ENCODE results near the gene GATC.
"Not testable (repeated sequence)": the region's sequence is repeated elsewhere in the genome, so short reads cannot be mapped to it uniquely, and the experiment has no call there.

GATC gene

DNA sequence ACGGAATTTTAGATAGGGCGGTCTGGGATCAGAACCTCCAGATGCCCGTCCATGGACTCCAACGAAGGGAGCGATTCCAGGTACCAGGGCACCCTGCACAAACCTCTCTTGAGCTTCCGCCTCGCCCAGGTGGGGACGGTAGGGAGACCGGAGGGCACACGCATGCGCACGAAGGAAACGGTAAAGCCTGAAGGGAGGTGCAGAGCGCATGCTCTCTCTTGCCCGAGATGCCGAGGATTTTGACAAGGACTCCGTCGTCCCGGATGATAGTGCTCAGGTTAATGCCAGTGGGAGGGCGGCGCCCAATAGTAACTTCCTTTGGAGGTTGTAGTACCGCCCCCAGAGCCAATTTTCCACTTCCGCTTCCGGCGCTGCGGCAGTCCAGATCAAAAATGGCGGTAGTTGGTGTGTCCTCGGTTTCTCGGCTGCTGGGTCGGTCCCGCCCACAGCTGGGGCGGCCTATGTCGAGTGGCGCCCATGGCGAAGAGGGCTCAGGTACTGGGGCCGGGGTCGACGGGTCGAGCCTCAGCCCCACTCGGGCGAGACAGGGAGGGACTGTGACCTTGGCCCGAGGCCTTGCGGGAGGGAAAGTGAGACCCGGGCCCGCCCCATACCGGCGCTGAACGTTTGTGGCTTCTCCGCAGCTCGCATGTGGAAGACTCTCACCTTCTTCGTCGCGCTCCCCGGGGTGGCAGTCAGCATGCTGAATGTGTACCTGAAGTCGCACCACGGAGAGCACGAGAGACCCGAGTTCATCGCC, 8.3 kb upstream of the GATC start, which contains the start of gene COX6A1:
TSS of gene COX6A1 (plus strand) at position 379 of the 760 bp plus-strand sequence. CDS start at position 393, 14 bp downstream.
- peak; percentile 96 for DNase-seq

GRCh38 chr12:120438495-120439198, 7.6 kb upstream of the GATC start:
- DNase-seq = no peak

DNA sequence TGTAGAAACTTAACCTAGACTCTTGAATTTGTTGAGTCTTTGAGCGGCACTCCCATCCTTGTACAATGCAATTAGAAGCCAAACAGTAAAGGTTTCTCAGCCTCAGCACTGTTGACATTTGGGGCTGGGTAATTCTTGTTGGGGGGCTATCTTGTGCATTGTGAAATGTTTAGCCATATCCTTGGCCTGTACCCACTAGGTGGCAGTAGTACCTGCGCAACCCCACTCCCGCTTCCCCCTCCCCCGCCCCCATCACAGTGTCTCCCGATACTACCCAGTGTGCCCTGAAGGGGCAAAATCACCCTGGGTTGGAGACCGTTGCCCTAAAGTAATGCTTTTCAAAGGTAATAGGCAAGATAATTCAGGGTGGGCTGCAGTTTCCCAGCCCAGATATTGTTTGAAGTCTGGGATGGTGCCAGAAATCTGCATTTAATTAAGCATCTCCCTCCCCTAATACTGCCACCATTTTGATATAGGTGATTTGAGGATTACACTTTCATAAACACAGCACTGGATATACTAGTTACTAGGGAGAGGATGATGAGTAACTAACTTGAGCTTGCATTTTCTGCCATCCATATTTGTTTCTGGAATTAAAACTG, 6.5 kb upstream of the GATC start:
- peak; percentile 24 for DNase-seq

DNA sequence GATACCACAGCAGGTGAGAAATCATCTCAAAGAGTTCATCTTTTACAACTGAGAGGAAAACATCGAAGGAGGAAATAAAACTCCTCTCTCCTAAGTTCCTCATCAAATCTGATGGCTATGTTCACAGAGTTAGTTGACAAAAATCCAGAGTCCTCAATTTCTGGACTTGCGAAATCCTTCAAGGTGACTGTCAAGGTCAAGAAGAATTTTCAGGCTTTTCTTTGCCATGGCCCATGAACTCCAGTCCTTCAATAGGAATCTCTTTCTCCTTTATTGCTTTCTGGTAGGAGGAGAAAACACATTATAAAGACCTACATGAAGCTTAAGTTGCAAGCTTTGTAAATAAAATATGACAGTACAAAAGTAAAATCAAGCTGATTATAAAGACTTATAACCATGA, 1.6 kb upstream of the GATC start:
- DNase-seq = no peak

- not testable (repeated sequence) for DNase-seq
Observed at GRCh38 chr12:120446844-120447178, 567 bp downstream of the GATC start.

DNA sequence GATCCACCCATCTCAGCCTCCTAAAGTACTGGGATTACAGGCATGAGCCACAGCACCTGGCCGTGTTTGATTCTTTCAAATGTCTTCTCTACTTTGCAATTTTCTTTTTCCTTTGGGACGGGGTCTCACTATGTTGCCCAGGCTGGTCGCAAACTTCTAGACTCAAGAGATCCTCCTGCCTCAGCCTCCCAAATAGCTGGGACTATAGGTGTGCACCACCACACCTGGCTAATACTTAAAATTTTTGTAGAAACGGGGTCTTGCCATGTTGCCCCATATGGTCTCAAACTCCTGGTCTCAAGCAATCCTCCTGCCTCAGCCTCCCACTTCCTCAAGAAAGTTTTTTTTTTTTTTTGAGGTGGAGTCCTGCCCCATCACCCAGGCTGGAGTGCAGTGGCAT, 1.7 kb downstream of the GATC start:
- DNase-seq = no peak

GRCh38 chr12:120452524-120452923, 6.3 kb downstream of the GATC start:
- not testable (repeated sequence) for DNase-seq

- no peak for DNase-seq
Observed at GRCh38 chr12:120453060-120453750, 7.0 kb downstream of the GATC start.

DNA sequence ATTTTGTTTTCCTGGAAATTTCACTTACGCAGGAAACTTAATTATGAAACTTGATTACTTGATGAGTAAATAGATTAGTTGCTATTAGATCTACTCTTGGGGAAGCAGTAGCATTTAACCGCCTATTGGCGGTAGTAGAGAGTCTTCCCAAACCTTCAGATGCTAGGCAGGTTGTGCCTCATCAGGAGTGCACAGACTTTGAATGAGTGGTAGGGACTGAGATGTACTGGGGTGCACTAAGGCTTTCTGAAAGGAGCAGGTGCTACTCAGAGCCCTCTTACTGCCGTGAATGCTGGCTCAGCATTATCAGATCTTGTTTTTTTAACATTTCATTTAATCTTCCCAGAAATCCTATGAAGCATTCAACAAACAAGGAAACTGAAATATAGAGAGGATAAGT, 7.7 kb downstream of the GATC start:
- DNase-seq = no peak

DNA sequence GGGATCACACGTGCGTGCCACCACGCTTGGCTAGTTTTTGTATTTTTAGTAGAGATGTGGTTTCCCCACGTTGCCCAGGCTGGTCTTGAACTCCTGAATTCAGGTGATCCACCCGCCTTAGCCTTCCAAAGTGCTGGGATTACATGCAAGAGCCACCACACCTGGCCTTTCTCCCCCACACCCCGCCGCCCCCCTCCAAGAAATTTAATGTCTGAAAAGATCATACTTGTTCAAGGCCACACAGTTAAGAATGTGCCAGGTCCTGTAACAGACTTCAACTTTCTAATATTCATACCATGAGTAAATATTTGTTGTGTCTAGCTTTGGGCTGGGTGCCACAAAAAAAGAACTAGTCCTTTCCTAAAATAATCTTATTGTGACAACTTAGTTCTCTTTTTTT, 9.1 kb downstream of the GATC start:
- DNase-seq = no peak

DNA sequence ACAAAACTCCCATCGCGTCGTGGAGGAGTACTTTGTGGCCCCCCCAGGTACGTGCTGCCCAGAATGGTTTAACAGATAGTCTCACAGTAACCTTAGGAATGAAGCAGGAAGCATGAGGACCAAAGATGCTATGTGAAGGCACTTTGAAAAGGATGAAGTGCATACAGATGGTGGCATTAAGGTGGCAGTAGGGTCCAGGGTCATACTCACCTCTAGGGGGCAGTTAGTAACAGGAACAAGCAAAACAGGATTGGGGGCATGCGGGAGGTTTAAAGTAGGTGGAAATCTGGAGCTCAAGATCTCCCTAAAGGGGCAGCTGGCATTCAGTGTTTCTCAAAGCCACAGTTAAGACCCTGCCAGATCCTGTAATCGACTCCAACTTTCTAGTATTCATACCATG, 10.9 kb downstream of the GATC start:
- no peak for DNase-seq

- DNase-seq = no peak
Observed at GRCh38 chr12:120460157-120460556, 13.9 kb downstream of the GATC start.

- no peak for DNase-seq
Observed at GRCh38 chr12:120462099-120462640, 15.9 kb downstream of the GATC start.

DNA sequence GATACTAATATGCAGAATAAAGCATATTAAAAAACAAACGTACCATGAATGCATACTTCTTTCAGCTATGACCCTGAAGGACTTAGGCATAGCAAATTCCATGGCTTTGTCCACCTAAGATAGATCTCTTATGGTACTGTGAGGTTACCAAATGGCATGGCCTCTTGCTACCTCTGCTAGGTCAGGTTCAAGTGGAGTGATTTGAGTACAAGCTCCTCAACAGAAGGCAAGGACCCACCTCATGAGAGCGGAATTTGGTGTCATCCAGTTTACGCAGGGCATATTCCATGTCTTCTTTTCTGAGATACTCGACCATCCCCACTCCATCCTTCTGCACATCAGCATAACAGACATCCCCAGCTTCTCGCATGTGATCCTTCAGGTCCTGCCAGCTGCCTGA, 17.5 kb downstream of the GATC start:
- DNase-seq = no peak

DNA sequence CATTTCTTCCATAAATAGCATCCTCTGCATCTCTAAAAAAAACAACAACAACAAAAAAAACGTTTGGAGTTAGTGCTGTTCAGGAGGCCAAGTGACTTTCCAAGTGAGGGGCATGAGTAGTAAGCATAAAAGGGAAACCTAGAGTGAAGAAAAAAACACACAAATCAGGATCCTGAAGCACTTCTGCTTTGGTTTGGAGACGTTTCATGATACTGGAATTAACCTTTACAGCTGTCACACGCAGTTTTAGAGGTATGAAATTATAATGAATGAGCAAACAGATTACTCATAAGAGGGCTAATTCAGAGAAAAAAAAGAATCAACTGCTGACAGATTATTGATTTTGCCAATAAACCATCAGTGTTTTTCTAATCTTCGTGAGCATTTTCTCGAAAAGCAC, 19.5 kb downstream of the GATC start:
- DNase-seq = no peak

- no peak for DNase-seq
Observed at GRCh38 chr12:120466560-120467315, 20.5 kb downstream of the GATC start.

DNA sequence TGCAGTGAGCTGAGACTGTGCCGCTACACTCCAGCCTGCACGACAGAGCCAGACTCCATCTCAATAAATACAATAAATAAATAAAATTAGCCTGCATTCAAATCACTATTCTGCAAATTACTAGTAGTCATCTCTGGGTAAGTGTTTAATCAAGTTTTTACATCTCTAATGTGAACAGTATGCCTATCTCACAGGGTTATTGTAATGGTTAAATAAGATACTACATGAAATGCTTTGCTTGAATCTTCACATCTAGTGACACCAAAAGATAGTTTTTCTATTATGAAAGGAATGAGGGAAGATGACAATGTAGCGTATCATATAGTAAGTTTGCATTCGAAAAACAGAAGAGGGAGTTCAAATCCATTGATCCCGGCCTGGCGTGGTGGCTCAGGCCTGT, 21.2 kb downstream of the GATC start:
- DNase-seq = no peak

GRCh38 chr12:120468325-120468820, 22.1 kb downstream of the GATC start:
- no peak for DNase-seq

DNA sequence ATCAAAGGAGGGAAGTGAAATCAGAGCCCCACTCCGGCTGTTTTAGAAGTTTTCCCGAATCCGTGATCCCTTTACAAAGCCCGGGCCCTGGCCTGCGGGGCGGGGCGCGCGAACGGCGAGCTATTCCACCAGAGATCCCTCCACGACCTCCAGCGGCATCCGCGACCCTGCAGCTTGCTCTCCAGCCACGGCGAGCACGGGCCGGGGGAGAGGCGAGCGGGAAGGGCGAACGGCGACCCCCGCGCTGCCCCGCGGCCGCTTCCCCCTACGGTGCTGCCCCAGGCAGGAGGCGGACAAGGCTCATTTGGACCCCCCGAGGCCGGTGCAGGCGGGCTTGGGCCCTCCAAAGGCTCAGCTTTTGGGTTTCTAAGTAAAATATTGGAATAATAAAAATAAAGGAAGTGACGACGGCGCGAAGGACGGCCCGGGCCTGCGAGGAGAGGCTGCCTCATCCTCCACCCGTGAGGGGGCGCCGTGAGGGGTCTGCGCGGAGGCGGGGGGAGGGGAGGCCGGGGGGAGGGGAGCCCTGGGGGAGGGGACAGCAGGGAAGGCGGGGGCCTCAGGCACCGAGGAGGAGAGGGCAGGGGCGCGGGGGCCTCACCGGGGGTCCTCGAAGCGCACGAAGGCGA, 22.7 kb downstream of the GATC start:
- DNase-seq = no peak

- DNase-seq = peak; percentile 69
Observed at GRCh38 chr12:120469450-120470149, 23.4 kb downstream of the GATC start, which contains the start of gene SRSF9. Gene SRSF9 (minus strand): TSS chr12:120469748. CDS start chr12:120469609, 139 bp downstream.

All from DMS 273 treated with DMSO at 0.1 percent for 48 hours (cell line).